CD4-positive, alpha-beta T cell (primary cell): ENCODE measurements around the gene TRMT112. TPM values are rescaled to one million over a fixed set of nuclear protein-coding genes. Genes with fewer than 3 reads are reported as not detected.

Experiments used
- ATAC-seq: fragments of 200-7000 bp; cut with Tn5 transposase; one replicate; pipeline ENCODE4 v1.10.0; 2022; ENCODE audit warnings: mild to moderate bottlenecking; ENCODE audit not compliant: poor library complexity
- CTCF ChIA-PET: fragments of 350-600 bp; sonication (Branson Sonifier 250); formaldehyde crosslinking; loops from one replicate; lab custom pipeline; 2021; ENCODE audit warnings: antibody characterized with exemption, inconsistent platforms; lab: Charles Lee
- POLR2A ChIA-PET: fragments of 350-600 bp; sonication (Branson Sonifier 250); formaldehyde crosslinking; loops from one replicate; lab custom pipeline; 2021; ENCODE audit warnings: antibody characterized with exemption, inconsistent platforms; lab: Charles Lee
- DNase-seq, 14 experiments: peaks; one replicate each; pipeline ENCODE4 v3.0.0-alpha.2; 2013 to 2020; ENCODE audit warnings: mixed read lengths in 2 of 14
- H3K27ac ChIP-seq, 2 donors: one replicate each; pipeline versions ENCODE4 v1.5.1 to v1.7.0; 2013; ENCODE audit warnings: low read length in 2 of 2, low read depth in 1 of 2, mild to moderate bottlenecking in 1 of 2
- H3K27me3 ChIP-seq, 2 experiments: 1 replicate in 1 of 2; 2 replicates in 1 of 2; pipeline versions ENCODE4 v1.6.1 to v1.7.0; 2013; ENCODE audit warnings: low read length in 2 of 2, control low read depth in 1 of 2, mild to moderate bottlenecking in 1 of 2, moderate library complexity in 1 of 2; ENCODE audit not compliant: insufficient read depth in 2 of 2, control insufficient read depth in 1 of 2
- H3K36me3 ChIP-seq: one replicate; pipeline ENCODE4 v1.6.1; 2013; ENCODE audit warnings: low read length, control low read depth; ENCODE audit not compliant: insufficient read depth
- H3K4me1 ChIP-seq: one replicate; pipeline ENCODE4 v1.6.1; 2013; ENCODE audit warnings: low read length, control low read depth; ENCODE audit not compliant: insufficient read depth
- H3K4me3 ChIP-seq: one replicate; pipeline ENCODE4 v1.5.1; 2013; ENCODE audit warnings: mild to moderate bottlenecking, low read length, moderate library complexity
- H3K9me3 ChIP-seq, 2 experiments: 1 replicate in 1 of 2; 2 replicates in 1 of 2; pipeline versions ENCODE4 v1.6.1 to v1.7.0; 2013; ENCODE audit warnings: low read length in 2 of 2, mild to moderate bottlenecking in 2 of 2, control low read depth in 1 of 2, moderate library complexity in 1 of 2; ENCODE audit not compliant: control insufficient read depth in 1 of 2, insufficient read depth in 1 of 2
- H3K27ac Mint-ChIP-seq: one replicate; pipeline ENCODE4 v1.8.0; 2020; ENCODE audit warnings: mixed read lengths
- H3K27me3 Mint-ChIP-seq: one replicate; pipeline ENCODE4 v1.8.0; 2021; ENCODE audit warnings: mixed read lengths
- H3K36me3 Mint-ChIP-seq: one replicate; pipeline ENCODE4 v1.8.0; 2021; ENCODE audit warnings: low read depth, mixed read lengths
- H3K4me1 Mint-ChIP-seq: one replicate; pipeline ENCODE4 v1.8.0; 2021; ENCODE audit warnings: low read depth, mixed read lengths
- H3K4me3 Mint-ChIP-seq: one replicate; pipeline ENCODE4 v1.8.0; 2020; ENCODE audit warnings: mild to moderate bottlenecking, mixed read lengths
- H3K9me3 Mint-ChIP-seq: one replicate; pipeline ENCODE4 v1.8.0; 2020; ENCODE audit warnings: mixed read lengths
- intact Hi-C, 2 experiments: fragments of 100-400 bp; cut with DNase I in 1 of 2; cut with micrococcal nuclease in 1 of 2; formaldehyde crosslinking; loops; one replicate each; pipeline versions ENCODE4 v1.15.1 to v1.9.0; 2023 to 2025; cut with DNase I, micrococcal nuclease
- total RNA-seq, 174 experiments: library from RNA in 2 of 174; stranded (reverse) in 2 of 174; gene quantifications; one replicate each; pipeline ENCODE4 v1.2.3 and lab custom pipeline; 2021 to 2026
- TF ChIP-seq, protein P1 (sequence below): fragments of 200-600 bp; IDR thresholded peaks from one replicate; pipeline ENCODE4 v1.8.0; 2022; ENCODE audit warnings: antibody characterized with exemption, mild to moderate bottlenecking

The TRMT112 gene
- total RNA-seq, 2 experiments from 2014 or later = 70.5 to 71.4 TPM

DNA sequence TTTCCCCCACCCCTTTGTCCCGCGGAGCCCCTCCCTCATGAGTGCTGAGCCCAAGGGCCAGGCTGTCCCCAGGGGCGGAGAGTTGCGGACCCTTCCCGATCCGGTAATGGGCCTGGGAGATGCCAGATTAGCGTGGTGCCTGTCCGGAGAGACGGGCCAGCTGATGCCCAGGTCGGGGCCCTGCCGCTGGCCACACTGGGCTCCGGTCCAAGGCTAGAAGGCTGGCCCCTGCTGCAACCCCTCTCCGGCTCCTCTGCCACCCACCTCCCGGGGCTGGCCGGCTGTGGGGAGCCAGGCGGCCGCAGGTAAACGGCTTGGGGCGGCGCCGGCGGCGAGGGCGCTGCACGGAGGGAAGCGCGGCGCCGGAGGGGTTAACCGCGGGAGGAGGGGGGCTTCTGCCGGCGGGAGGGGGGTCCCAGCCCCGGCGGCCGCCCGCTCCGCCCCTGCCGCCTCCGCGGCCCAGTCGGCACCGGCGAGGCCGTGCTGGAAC is 26.1 kb downstream of the TRMT112 start, which contains the start of gene KCNK4:
Gene KCNK4, plus strand, starts transcription at position 41 of the 490 bp plus-strand sequence. CDS start 1,717 bp downstream, outside the sequence.
- H3K36me3 ChIP-seq = peaks cover 3% of the 10 kb centered on the region
- H3K27ac Mint-ChIP-seq = no peak within 1 kb of the TSS
- no peak within 1 kb of the TSS for H3K4me3 ChIP-seq
- no peaks in the 10 kb centered on the region for H3K36me3 Mint-ChIP-seq
- H3K9me3 Mint-ChIP-seq = no peaks in the 10 kb centered on the region
- ATAC-seq = no peak
- peaks cover 0 to 10% of the 10 kb centered on the region in 2 experiments for H3K9me3 ChIP-seq
- peaks cover 44% of the 10 kb centered on the region for H3K27me3 Mint-ChIP-seq
- H3K4me1 ChIP-seq = peaks cover 21% of the 10 kb centered on the region
- H3K4me1 Mint-ChIP-seq = peaks cover 10% of the 10 kb centered on the region
- ChIA-PET CTCF (interaction anchor here (1.1 kb wide), 1 partner anchor 87 kb away, joined by 3 read pairs; no protein-coding TSS in a partner anchor), POLR2A (interaction anchor here (0.9 to 2.5 kb wide), 4 partner anchors 13 to 85 kb away, joined by 3 to 9 read pairs (median 5); partner anchors contain the start of gene FERMT3)
- peaks cover 44 to 56% of the 10 kb centered on the region in 2 experiments for H3K27me3 ChIP-seq
- peak in 1 of 14 experiments; percentile 31 for DNase-seq
- intact Hi-C loops = no loop called here
- peak within 1 kb of the TSS; percentile 76 for H3K4me3 Mint-ChIP-seq
- TF ChIP-seq, protein P1, sequence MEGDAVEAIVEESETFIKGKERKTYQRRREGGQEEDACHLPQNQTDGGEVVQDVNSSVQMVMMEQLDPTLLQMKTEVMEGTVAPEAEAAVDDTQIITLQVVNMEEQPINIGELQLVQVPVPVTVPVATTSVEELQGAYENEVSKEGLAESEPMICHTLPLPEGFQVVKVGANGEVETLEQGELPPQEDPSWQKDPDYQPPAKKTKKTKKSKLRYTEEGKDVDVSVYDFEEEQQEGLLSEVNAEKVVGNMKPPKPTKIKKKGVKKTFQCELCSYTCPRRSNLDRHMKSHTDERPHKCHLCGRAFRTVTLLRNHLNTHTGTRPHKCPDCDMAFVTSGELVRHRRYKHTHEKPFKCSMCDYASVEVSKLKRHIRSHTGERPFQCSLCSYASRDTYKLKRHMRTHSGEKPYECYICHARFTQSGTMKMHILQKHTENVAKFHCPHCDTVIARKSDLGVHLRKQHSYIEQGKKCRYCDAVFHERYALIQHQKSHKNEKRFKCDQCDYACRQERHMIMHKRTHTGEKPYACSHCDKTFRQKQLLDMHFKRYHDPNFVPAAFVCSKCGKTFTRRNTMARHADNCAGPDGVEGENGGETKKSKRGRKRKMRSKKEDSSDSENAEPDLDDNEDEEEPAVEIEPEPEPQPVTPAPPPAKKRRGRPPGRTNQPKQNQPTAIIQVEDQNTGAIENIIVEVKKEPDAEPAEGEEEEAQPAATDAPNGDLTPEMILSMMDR = no peak
- H3K27ac ChIP-seq = no peak within 1 kb of the TSS

GRCh38 chr11:64290352-64291261 is 26.8 kb downstream of the TRMT112 start:
- TF ChIP-seq, protein P1 = no peak
- no peak for ATAC-seq

GRCh38 chr11:64289002-64289564 is 28.3 kb downstream of the TRMT112 start:
- Histone ChIP-seq H3K36me3 (peaks cover 3% of the 10 kb centered on the region), H3K27ac (no peak overlapping the region), H3K9me3 (peaks cover 0 to 10% of the 10 kb centered on the region in 2 experiments), H3K4me3 (no peak overlapping the region), H3K4me1 (peaks cover 34% of the 10 kb centered on the region), H3K27me3 (peaks cover 27 to 35% of the 10 kb centered on the region in 2 experiments)
- Mint-ChIP-seq H3K27me3 (peaks cover 25% of the 10 kb centered on the region), H3K36me3 (peaks cover 5% of the 10 kb centered on the region), H3K27ac (no peak overlapping the region), H3K9me3 (no peaks in the 10 kb centered on the region), H3K4me3 (peak overlapping the region; percentile 45), H3K4me1 (peaks cover 12% of the 10 kb centered on the region)
- ChIA-PET CTCF (interaction anchor here (0.5 to 1.2 kb wide), 2 partner anchors 10 to 11 kb away, joined by 3 to 4 read pairs; partner anchors contain the start of gene CATSPERZ), POLR2A (interaction anchor here (1.3 to 2.2 kb wide), 2 partner anchors 11 to 15 kb away, joined by 4 to 9 read pairs; partner anchors contain the start of gene CATSPERZ)
- ATAC-seq (no peak), DNase-seq (no peak)
- TF ChIP-seq, protein P1 = no peak
- intact Hi-C loops = no loop called here

More at GRCh38 chr11:64290352-64291261, 26.8 kb downstream of the TRMT112 start:
- no peak for DNase-seq
- intact Hi-C loops = no loop called here
- peaks cover 37% of the 10 kb centered on the region for H3K27me3 Mint-ChIP-seq
- Histone ChIP-seq H3K36me3 (peaks cover 3% of the 10 kb centered on the region), H3K4me3 (no peak overlapping the region), H3K9me3 (peaks cover 0 to 10% of the 10 kb centered on the region in 2 experiments), H3K27ac (no peak overlapping the region), H3K4me1 (peaks cover 27% of the 10 kb centered on the region), H3K27me3 (peaks cover 39 to 49% of the 10 kb centered on the region in 2 experiments)
- H3K9me3 Mint-ChIP-seq = no peaks in the 10 kb centered on the region
- H3K4me3 Mint-ChIP-seq = peak overlapping the region; percentile 76
- no peak overlapping the region for H3K27ac Mint-ChIP-seq
- CTCF ChIA-PET = interaction anchor here (1.1 to 1.3 kb wide), 2 partner anchors 19 to 86 kb away, joined by 3 to 5 read pairs; no protein-coding TSS in a partner anchor
- H3K4me1 Mint-ChIP-seq = peaks cover 12% of the 10 kb centered on the region
- POLR2A ChIA-PET = interaction anchor here (0.9 to 2.2 kb wide), 4 partner anchors 10 to 22 kb away, joined by 3 to 9 read pairs (median 4); partner anchors contain the start of gene CATSPERZ
- H3K36me3 Mint-ChIP-seq = no peaks in the 10 kb centered on the region
